H9 (cell line): ENCODE results near the gene IWS1. TPM values are rescaled to one million over a fixed set of nuclear protein-coding genes. Genes with fewer than 3 reads are reported as not detected.

Source experiments
- DNase-seq: peaks from one replicate; pipeline ENCODE4 v3.0.0-alpha.2; 2017
- H2AFZ ChIP-seq: one replicate; pipeline ENCODE4 v1.6.1; 2013; ENCODE audit warnings: mild to moderate bottlenecking, low read length, control low read depth, moderate library complexity
- H2AK5ac ChIP-seq: 2 replicates; pipeline ENCODE4 v1.6.1; 2013; ENCODE audit warnings: low read length, control low read depth, mixed read lengths; ENCODE audit not compliant: insufficient read length
- H2BK120ac ChIP-seq: one replicate; pipeline ENCODE4 v1.6.1; 2013; ENCODE audit warnings: low read depth, mild to moderate bottlenecking, low read length, control low read depth, inconsistent platforms; ENCODE audit not compliant: poor library complexity, severe bottlenecking
- H2BK12ac ChIP-seq: 2 replicates; pipeline ENCODE4 v1.6.1; 2013; ENCODE audit warnings: low read length, control low read depth, mixed read lengths, low read depth; ENCODE audit not compliant: insufficient read length
- H2BK15ac ChIP-seq: 2 replicates; pipeline ENCODE4 v1.6.1; 2013; ENCODE audit warnings: low read depth, low read length, control low read depth
- H2BK20ac ChIP-seq: one replicate; pipeline ENCODE4 v1.6.1; 2013; ENCODE audit warnings: low read depth, mild to moderate bottlenecking, low read length, control low read depth, inconsistent platforms; ENCODE audit not compliant: poor library complexity, severe bottlenecking
- H2BK5ac ChIP-seq: 2 replicates; pipeline ENCODE4 v1.6.1; 2013; ENCODE audit warnings: low read length, control low read depth, mixed read lengths; ENCODE audit not compliant: insufficient read length
- H3K14ac ChIP-seq: 2 replicates; pipeline ENCODE4 v1.6.1; 2013; ENCODE audit warnings: low read length, control low read depth; ENCODE audit not compliant: insufficient read depth
- H3K18ac ChIP-seq: 2 replicates; pipeline ENCODE4 v1.6.1; 2013; ENCODE audit warnings: low read depth, mild to moderate bottlenecking, mixed read lengths, low read length, control low read depth; ENCODE audit not compliant: insufficient read length
- H3K23ac ChIP-seq: 2 replicates; pipeline ENCODE4 v1.6.1; 2013; ENCODE audit warnings: low read length, control low read depth, mixed read lengths, low read depth; ENCODE audit not compliant: insufficient read length
- H3K23me2 ChIP-seq: 2 replicates; pipeline ENCODE4 v1.6.1; 2013; ENCODE audit warnings: low read depth, mild to moderate bottlenecking, mixed read lengths, low read length, control low read depth; ENCODE audit not compliant: insufficient read length, poor library complexity, severe bottlenecking
- H3K27ac ChIP-seq: 2 replicates; pipeline ENCODE4 v1.5.1; 2013; ENCODE audit warnings: low read length, control low read depth, mixed read lengths, low read depth; ENCODE audit not compliant: insufficient read length
- H3K27me3 ChIP-seq: 2 replicates; pipeline ENCODE4 v1.6.1; 2013; ENCODE audit warnings: low read length, control low read depth, inconsistent platforms; ENCODE audit not compliant: insufficient read depth
- H3K4ac ChIP-seq: 2 replicates; pipeline ENCODE4 v1.6.1; 2013; ENCODE audit warnings: low read depth, mild to moderate bottlenecking, control low read depth, inconsistent platforms, low read length, moderate library complexity
- H3K4me1 ChIP-seq: 2 replicates; pipeline ENCODE4 v1.6.1; 2013; ENCODE audit warnings: low read length, control low read depth, inconsistent platforms; ENCODE audit not compliant: insufficient read depth
- H3K4me2 ChIP-seq: 2 replicates; pipeline ENCODE4 v1.6.1; 2013; ENCODE audit warnings: low read length, control low read depth, mixed read lengths; ENCODE audit not compliant: insufficient read length, insufficient read depth
- H3K56ac ChIP-seq: 2 replicates; pipeline ENCODE4 v1.6.1; 2013; ENCODE audit warnings: low read depth, mild to moderate bottlenecking, mixed read lengths, low read length, control low read depth; ENCODE audit not compliant: insufficient read length
- H3K79me1 ChIP-seq: 2 replicates; pipeline ENCODE4 v1.6.1; 2013; ENCODE audit warnings: low read depth, mild to moderate bottlenecking, moderate library complexity, low read length, control low read depth, inconsistent platforms; ENCODE audit not compliant: insufficient read depth, poor library complexity, severe bottlenecking
- H3K79me2 ChIP-seq: 2 replicates; pipeline ENCODE4 v1.6.1; 2013; ENCODE audit warnings: low read length, control low read depth, inconsistent platforms; ENCODE audit not compliant: insufficient read depth
- H3K9ac ChIP-seq: 2 replicates; pipeline ENCODE4 v1.6.1; 2013; ENCODE audit warnings: low read length, control low read depth, mixed read lengths; ENCODE audit not compliant: insufficient read length; ENCODE audit errors: extremely low read depth
- H3K9me3 ChIP-seq: one replicate; pipeline ENCODE4 v1.6.1; 2013; ENCODE audit warnings: low read depth, low read length, inconsistent platforms; ENCODE audit not compliant: control insufficient read depth
- H3T11ph ChIP-seq: one replicate; pipeline ENCODE4 v1.6.1; 2013; ENCODE audit warnings: mild to moderate bottlenecking, low read length, control low read depth, inconsistent platforms
- H4K20me1 ChIP-seq: one replicate; pipeline ENCODE4 v1.6.1; 2013; ENCODE audit not compliant: control insufficient read depth, insufficient read length, insufficient read depth
- H4K5ac ChIP-seq: 2 replicates; pipeline ENCODE4 v1.6.1; 2013; ENCODE audit warnings: low read depth, mild to moderate bottlenecking, mixed read lengths, low read length, control low read depth; ENCODE audit not compliant: insufficient read length
- H4K8ac ChIP-seq: replicated peaks from 2 replicates; pipeline ENCODE4 v1.6.1; 2013; ENCODE audit warnings: low read length, control low read depth, mixed read lengths, low read depth; ENCODE audit not compliant: insufficient read length
- H4K91ac ChIP-seq: 2 replicates; pipeline ENCODE4 v1.6.1; 2013; ENCODE audit warnings: low read depth, mild to moderate bottlenecking, moderate library complexity, mixed read lengths, low read length, control low read depth; ENCODE audit not compliant: insufficient read length
- H3K27ac Mint-ChIP-seq, 3 experiments: 2 replicates in 2 of 3; 3 replicates in 1 of 3; pipeline ENCODE4 v1.8.0; 2020 to 2021; ENCODE audit warnings: mixed read lengths in 3 of 3, mild to moderate bottlenecking in 1 of 3, moderate library complexity in 1 of 3
- H3K27me3 Mint-ChIP-seq: 2 replicates; pipeline ENCODE4 v1.8.0; 2021; ENCODE audit warnings: low read depth, mild to moderate bottlenecking, moderate library complexity, mixed read lengths
- H3K36me3 Mint-ChIP-seq, 3 experiments: 2 replicates in 2 of 3; 3 replicates in 1 of 3; pipeline ENCODE4 v1.8.0; 2020 to 2021; ENCODE audit warnings: low read depth in 3 of 3, mixed read lengths in 3 of 3; ENCODE audit not compliant: insufficient read depth in 1 of 3
- H3K4me1 Mint-ChIP-seq, 2 experiments: 2 replicates each; pipeline ENCODE4 v1.8.0; 2020; ENCODE audit warnings: mixed read lengths in 2 of 2
- H3K4me3 Mint-ChIP-seq, 2 experiments: 2 replicates in 1 of 2; 3 replicates in 1 of 2; pipeline ENCODE4 v1.8.0; 2020 to 2021; ENCODE audit warnings: mild to moderate bottlenecking in 2 of 2, mixed read lengths in 2 of 2, moderate library complexity in 1 of 2
- H3K9me3 Mint-ChIP-seq, 2 experiments: 2 replicates in 1 of 2; 3 replicates in 1 of 2; pipeline ENCODE4 v1.8.0; 2020; ENCODE audit warnings: mild to moderate bottlenecking in 2 of 2, mixed read lengths in 2 of 2, moderate library complexity in 1 of 2
- WGBS: extraction: QIAGEN DNeasy Blood & Tissue Kit; methylation state at CpG from one replicate; pipeline ENCODE4 v1.1.7; 2013; ENCODE audit warnings: missing lambda C conversion rate, low lambda C conversion rate, mixed read lengths; ENCODE audit not compliant: insufficient read length; ENCODE audit errors: extremely low coverage; 5-methylcytosine and 5-hydroxymethylcytosine counted together
- long read RNA-seq: library from polyadenylated mRNA; unstranded; transcript quantifications from one replicate; pipeline ENCODE4 v2.0.0, GENCODE V29; 2020
- total RNA-seq: library from RNA; stranded (reverse); gene quantifications from 2 replicates; pipeline ENCODE4 v1.2.1, GENCODE V29; 2021
- TF ChIP-seq, protein P1 (sequence below): fragments of 200-600 bp; sonication (generic); conservative IDR thresholded peaks from 3 replicates; pipeline ENCODE4 v1.8.0; 2021; ENCODE audit warnings: antibody characterized with exemption, mild to moderate bottlenecking

Gene IWS1
- 61.0 and 66.2 TPM in 2 replicates for total RNA-seq
- long read RNA-seq, transcript IWS1-201 (14 exons, 2,958 nt) = major isoform, 60 of 528 reads
- long read RNA-seq, transcript IWS1-202 (3 exons, 1,080 nt) = minor isoform, 14 of 528 reads
- long read RNA-seq, partial matches to known transcripts = 416 of 528 reads
- long read RNA-seq, other reads (novel, unspliced or antisense) = 35 of 528 reads

DNA sequence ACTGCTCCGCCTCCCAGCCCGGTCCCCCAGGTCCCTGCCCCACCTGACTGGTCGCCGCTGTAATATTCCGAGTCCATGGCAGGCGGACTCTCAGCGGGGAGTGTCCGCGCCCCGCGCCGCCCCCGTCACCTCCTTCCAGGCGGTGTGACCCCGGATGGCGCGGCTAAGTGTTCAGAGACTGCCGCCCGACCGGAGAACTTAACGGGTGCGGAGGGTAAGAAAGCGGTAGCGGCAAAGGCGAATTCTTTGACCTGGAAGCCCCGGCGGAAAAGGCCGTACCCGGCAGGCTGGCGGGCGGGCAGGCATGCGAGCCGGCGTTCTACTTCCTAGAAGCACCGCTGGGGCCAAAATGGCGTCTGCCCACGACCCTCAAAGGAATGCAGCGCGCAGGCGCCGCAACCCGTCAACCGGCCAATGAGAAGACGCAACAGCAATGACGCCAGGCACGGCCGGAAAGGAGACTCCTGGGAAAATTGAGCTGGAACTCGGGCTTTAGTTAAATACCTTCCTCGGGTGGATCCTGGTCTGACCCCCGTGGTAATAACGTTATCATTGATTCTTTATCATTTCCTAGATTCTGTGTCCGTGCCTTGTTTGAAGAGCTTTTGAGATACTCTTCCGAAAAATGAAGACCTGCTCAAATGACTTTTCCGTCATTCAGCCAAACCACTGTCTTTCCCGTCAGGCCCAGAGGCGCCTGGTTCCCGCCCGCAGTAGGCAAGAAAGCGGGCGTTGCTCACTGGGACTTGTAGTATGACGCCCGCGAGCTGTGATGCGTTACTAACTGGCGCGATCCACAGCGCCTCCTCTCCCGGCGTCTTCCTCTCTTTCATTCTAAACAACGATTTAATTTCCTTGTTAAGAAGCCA is at the start of gene IWS1:
Gene IWS1, minus strand, starts transcription at position 358 of the 869 bp plus-strand sequence. Its CDS starts 281 bp downstream, at position 77.
- H4K91ac ChIP-seq = peak within 1 kb of the TSS; percentile 83
- H2AFZ ChIP-seq = peak within 1 kb of the TSS; percentile 37
- no peak within 1 kb of the TSS for H2BK12ac ChIP-seq
- H4K5ac ChIP-seq = peak within 1 kb of the TSS; percentile 45
- peak within 1 kb of the TSS; percentile 15 for H2BK5ac ChIP-seq
- peak within 1 kb of the TSS; percentile 69 for H3K27ac ChIP-seq
- no peak within 1 kb of the TSS for H3T11ph ChIP-seq
- H3K18ac ChIP-seq = peak within 1 kb of the TSS; percentile 93
- peaks cover 9% of the 10 kb centered on the region for H3K23me2 ChIP-seq
- DNase-seq = peak; percentile 96
- no CpG with 5 or more reads among the region's 70 CpGs for WGBS
- H3K79me1 ChIP-seq = peaks cover 3% of the 10 kb centered on the region
- Mint-ChIP-seq H3K27ac (peak within 1 kb of the TSS; percentile 99 to 100 (median 99)), H3K4me3 (peak within 1 kb of the TSS; percentile 91 to 99), H3K9me3 (peaks cover 6 to 7% of the 10 kb centered on the region in 2 experiments), H3K27me3 (peaks cover 3% of the 10 kb centered on the region), H3K36me3 (peaks cover 5 to 25% (median 23%) of the 10 kb centered on the region in 3 experiments), H3K4me1 (peaks cover 16 to 20% of the 10 kb centered on the region in 2 experiments)
- peak within 1 kb of the TSS; percentile 97 for H3K14ac ChIP-seq
- peak within 1 kb of the TSS; percentile 97 for H3K9ac ChIP-seq
- H3K56ac ChIP-seq = no peak within 1 kb of the TSS
- H2BK20ac ChIP-seq = no peak within 1 kb of the TSS
- H2BK120ac ChIP-seq = no peak within 1 kb of the TSS
- no peak within 1 kb of the TSS for H3K23ac ChIP-seq
- H4K8ac ChIP-seq = no peak within 1 kb of the TSS
- TF ChIP-seq, protein P1, sequence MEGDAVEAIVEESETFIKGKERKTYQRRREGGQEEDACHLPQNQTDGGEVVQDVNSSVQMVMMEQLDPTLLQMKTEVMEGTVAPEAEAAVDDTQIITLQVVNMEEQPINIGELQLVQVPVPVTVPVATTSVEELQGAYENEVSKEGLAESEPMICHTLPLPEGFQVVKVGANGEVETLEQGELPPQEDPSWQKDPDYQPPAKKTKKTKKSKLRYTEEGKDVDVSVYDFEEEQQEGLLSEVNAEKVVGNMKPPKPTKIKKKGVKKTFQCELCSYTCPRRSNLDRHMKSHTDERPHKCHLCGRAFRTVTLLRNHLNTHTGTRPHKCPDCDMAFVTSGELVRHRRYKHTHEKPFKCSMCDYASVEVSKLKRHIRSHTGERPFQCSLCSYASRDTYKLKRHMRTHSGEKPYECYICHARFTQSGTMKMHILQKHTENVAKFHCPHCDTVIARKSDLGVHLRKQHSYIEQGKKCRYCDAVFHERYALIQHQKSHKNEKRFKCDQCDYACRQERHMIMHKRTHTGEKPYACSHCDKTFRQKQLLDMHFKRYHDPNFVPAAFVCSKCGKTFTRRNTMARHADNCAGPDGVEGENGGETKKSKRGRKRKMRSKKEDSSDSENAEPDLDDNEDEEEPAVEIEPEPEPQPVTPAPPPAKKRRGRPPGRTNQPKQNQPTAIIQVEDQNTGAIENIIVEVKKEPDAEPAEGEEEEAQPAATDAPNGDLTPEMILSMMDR = no peak
- H2BK15ac ChIP-seq = no peak within 1 kb of the TSS
- no peaks in the 10 kb centered on the region for H4K20me1 ChIP-seq
- no peaks in the 10 kb centered on the region; the same call in 1 of the 2 replicates for H3K4me1 ChIP-seq
- no peaks in the 10 kb centered on the region for H3K9me3 ChIP-seq
- no peaks in the 10 kb centered on the region for H3K27me3 ChIP-seq
- peaks cover 22% of the 10 kb centered on the region for H3K79me2 ChIP-seq
- H3K4ac ChIP-seq = 0 out of 2 replicates have a peak within 1 kb of the TSS, but pooled peaks have one; percentile 42
- H3K4me2 ChIP-seq = peak within 1 kb of the TSS; percentile 84
- H2AK5ac ChIP-seq = no peak within 1 kb of the TSS
